ENCODE measurements around the gene RFC1. TPM values are rescaled to one million over a fixed set of nuclear protein-coding genes. Genes with fewer than 3 reads are reported as not detected.

RFC1 gene
- total and polyA plus RNA-seq, 2 experiments from 2014 or later: 39.5 to 46.3 TPM

- Histone ChIP-seq H3K27ac (no peak overlapping the region), H3K4me2 (ENCODE audit: unreplicated experiment) (no peak overlapping the region), H3K4me1 (ENCODE audit: insufficient read depth) (peaks cover 9% of the 10 kb centered on the region), H3K36me3 (ENCODE audit: low read depth) (peaks cover 22% of the 10 kb centered on the region), H3K9me3 (ENCODE audit: low read depth) (no peaks in the 10 kb centered on the region), H4K20me1 (ENCODE audit: insufficient read depth) (no peaks in the 10 kb centered on the region), H3F3A (ENCODE audit: insufficient read depth) (peaks cover under 1% of the 10 kb centered on the region; the same call in 1 of the 2 replicates), H3K4me3 (no peak overlapping the region), H3K79me2 (ENCODE audit: insufficient read depth) (peaks cover 97% of the 10 kb centered on the region), H3K9me2 (ENCODE audit: insufficient read depth) (no peaks in the 10 kb centered on the region), H3K27me3 (replicated peaks; ENCODE audit: insufficient read depth) (no peaks in the 10 kb centered on the region), H2AFZ (no peak overlapping the region), H3K9ac (no peak overlapping the region)
- no peak for DNase-seq
- no peak for TF ChIP-seq EZH2phosphoT487 (IDR thresholded peaks at IDR 0.05; ENCODE audit: insufficient read depth, low read depth)
- no peak for TF ChIP-seq EZH2 (IDR thresholded peaks at IDR 0.05; ENCODE audit: insufficient read depth, poor library complexity, severe bottlenecking)
- WGBS, 2 experiments (ENCODE audit: low coverage in 1 of 2, low lambda C conversion rate in 2 of 2, missing lambda C conversion rate in 2 of 2): 55 to 58% methylated on average over 3 of the region's 3 CpGs
- in situ Hi-C loops (cut with MboI): no loop called here
These were observed 19.2 kb downstream of the RFC1 start for GRCh38 chr4:39346856-39347519.

- Histone ChIP-seq H3K36me3 (ENCODE audit: low read depth) (peaks cover 12% of the 10 kb centered on the region), H4K20me1 (ENCODE audit: insufficient read depth) (no peaks in the 10 kb centered on the region), H3K4me1 (ENCODE audit: insufficient read depth) (no peaks in the 10 kb centered on the region), H3K4me2 (ENCODE audit: unreplicated experiment) (no peak overlapping the region), H3K4me3 (no peak overlapping the region), H3K9me3 (ENCODE audit: low read depth) (no peaks in the 10 kb centered on the region), H3K79me2 (ENCODE audit: insufficient read depth) (peaks cover 97% of the 10 kb centered on the region), H3K27ac (no peak overlapping the region), H3K9ac (no peak overlapping the region), H3F3A (ENCODE audit: insufficient read depth) (no peaks in the 10 kb centered on the region), H3K27me3 (replicated peaks; ENCODE audit: insufficient read depth) (no peaks in the 10 kb centered on the region), H3K9me2 (ENCODE audit: insufficient read depth) (no peaks in the 10 kb centered on the region), H2AFZ (no peak overlapping the region)
- 99% methylated on average over 7 of the region's 7 CpGs for WGBS, 2 experiments (ENCODE audit: low coverage in 1 of 2, low lambda C conversion rate in 2 of 2, missing lambda C conversion rate in 2 of 2)
- no peak for TF ChIP-seq EZH2phosphoT487 (IDR thresholded peaks at IDR 0.05; ENCODE audit: insufficient read depth, low read depth)
- no peak for TF ChIP-seq EZH2 (IDR thresholded peaks at IDR 0.05; ENCODE audit: insufficient read depth, poor library complexity, severe bottlenecking)
- in situ Hi-C loops (cut with MboI): no loop called here
- DNase-seq: no peak
These were observed 23.4 kb downstream of the RFC1 start for GRCh38 chr4:39342731-39343130.

GRCh38 chr4:39341075-39341725, 25.0 kb downstream of the RFC1 start:
- Histone ChIP-seq H3F3A (ENCODE audit: insufficient read depth) (no peaks in the 10 kb centered on the region), H3K79me2 (ENCODE audit: insufficient read depth) (peaks cover 96% of the 10 kb centered on the region), H3K36me3 (ENCODE audit: low read depth) (peaks cover 8% of the 10 kb centered on the region), H3K9me3 (ENCODE audit: low read depth) (no peaks in the 10 kb centered on the region), H2AFZ (no peak overlapping the region), H3K9me2 (ENCODE audit: insufficient read depth) (no peaks in the 10 kb centered on the region), H3K27ac (no peak overlapping the region), H4K20me1 (ENCODE audit: insufficient read depth) (no peaks in the 10 kb centered on the region), H3K4me1 (ENCODE audit: insufficient read depth) (no peaks in the 10 kb centered on the region), H3K9ac (no peak overlapping the region), H3K4me3 (no peak overlapping the region), H3K4me2 (ENCODE audit: unreplicated experiment) (no peak overlapping the region), H3K27me3 (replicated peaks; ENCODE audit: insufficient read depth) (no peaks in the 10 kb centered on the region)
- TF ChIP-seq EZH2 (IDR thresholded peaks at IDR 0.05; ENCODE audit: insufficient read depth, poor library complexity, severe bottlenecking) (no peak), EZH2phosphoT487 (IDR thresholded peaks at IDR 0.05; ENCODE audit: insufficient read depth, low read depth) (no peak)
- in situ Hi-C loops (cut with MboI): no loop called here
- 88 to 90% methylated on average over 8 of the region's 8 CpGs for WGBS, 2 experiments (ENCODE audit: low coverage in 1 of 2, low lambda C conversion rate in 2 of 2, missing lambda C conversion rate in 2 of 2)
- DNase-seq: no peak

GRCh38 chr4:39339968-39340367, 26.2 kb downstream of the RFC1 start:
- no peaks in the 10 kb centered on the region for H3F3A ChIP-seq (ENCODE audit: insufficient read depth)
- DNase-seq: no peak
- TF ChIP-seq EZH2phosphoT487 (IDR thresholded peaks at IDR 0.05; ENCODE audit: insufficient read depth, low read depth) (no peak), EZH2 (IDR thresholded peaks at IDR 0.05; ENCODE audit: insufficient read depth, poor library complexity, severe bottlenecking) (no peak)
- H3K36me3 ChIP-seq (ENCODE audit: low read depth): peaks cover 8% of the 10 kb centered on the region
- no peak overlapping the region for H3K4me2 ChIP-seq (ENCODE audit: unreplicated experiment)
- no peaks in the 10 kb centered on the region for H3K9me3 ChIP-seq (ENCODE audit: low read depth)
- H3K4me1 ChIP-seq (ENCODE audit: insufficient read depth): no peaks in the 10 kb centered on the region; the same call in 1 of the 2 replicates
- 96 to 97% methylated on average over 2 of the region's 2 CpGs for WGBS, 2 experiments (ENCODE audit: low coverage in 1 of 2, low lambda C conversion rate in 2 of 2, missing lambda C conversion rate in 2 of 2)
- H3K79me2 ChIP-seq (ENCODE audit: insufficient read depth): peaks cover 94% of the 10 kb centered on the region
- no peak overlapping the region for H2AFZ ChIP-seq
- in situ Hi-C loops (cut with MboI): no loop called here
- H3K9me2 ChIP-seq (ENCODE audit: insufficient read depth): no peaks in the 10 kb centered on the region
- H3K4me3 ChIP-seq: no peak overlapping the region
- no peaks in the 10 kb centered on the region for H4K20me1 ChIP-seq (ENCODE audit: insufficient read depth)
- H3K27ac ChIP-seq: no peak overlapping the region
- H3K9ac ChIP-seq: no peak overlapping the region
- no peaks in the 10 kb centered on the region for H3K27me3 ChIP-seq (replicated peaks; ENCODE audit: insufficient read depth)

Measured in GM23248 (cell line).